Hepatocyte (in vitro differentiated cells): Measurements from ENCODE around the gene UNC13D.

Experiments
- CTCF ChIP-seq: fragments of 200-600 bp; sonication (generic); IDR thresholded peaks from 2 replicates; pipeline ENCODE4 v1.5.1; 2016; ENCODE audit warnings: antibody characterized with exemption, mild to moderate bottlenecking; ENCODE audit not compliant: poor library complexity
- EZH2 ChIP-seq: fragments of 200-600 bp; sonication (generic); IDR thresholded peaks from 2 replicates; pipeline ENCODE4 v1.6.1; 2016; ENCODE audit warnings: antibody characterized with exemption, mild to moderate bottlenecking, borderline replicate concordance
- EZH2phosphoT487 ChIP-seq: fragments of 200-600 bp; sonication (generic); IDR thresholded peaks from one replicate; pipeline ENCODE4 v1.6.1; 2018; ENCODE audit warnings: antibody characterized with exemption, mild to moderate bottlenecking, low read depth, moderate library complexity; ENCODE audit not compliant: unreplicated experiment, severe bottlenecking

GRCh38 chr17:75847614-75848522 lies 3.7 kb upstream of the UNC13D start:
- TF ChIP-seq CTCF (no peak), EZH2 (no peak), EZH2phosphoT487 (no peak)
